ENCODE data around the gene LUC7L2.

DNA sequence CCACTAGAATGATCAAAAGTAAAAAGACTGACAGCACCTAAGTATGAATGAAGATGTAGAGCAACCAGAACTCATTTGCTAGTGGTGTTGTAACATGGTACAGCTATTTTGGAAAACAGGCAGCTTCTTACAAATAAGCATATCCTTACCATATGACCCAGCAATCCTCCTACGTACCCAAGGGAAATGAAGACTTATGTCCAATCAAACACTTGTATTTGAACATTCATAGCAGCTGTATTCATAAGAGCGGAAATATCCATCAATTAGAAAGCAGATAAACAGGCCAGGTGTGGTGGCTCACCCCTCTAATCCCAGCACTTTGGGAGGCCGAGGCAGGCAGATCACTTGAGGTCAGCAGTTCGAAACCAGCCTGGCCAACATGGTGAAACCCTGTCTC lies 70.7 kb downstream of the LUC7L2 start:
- TF ChIP-seq, protein P1, sequence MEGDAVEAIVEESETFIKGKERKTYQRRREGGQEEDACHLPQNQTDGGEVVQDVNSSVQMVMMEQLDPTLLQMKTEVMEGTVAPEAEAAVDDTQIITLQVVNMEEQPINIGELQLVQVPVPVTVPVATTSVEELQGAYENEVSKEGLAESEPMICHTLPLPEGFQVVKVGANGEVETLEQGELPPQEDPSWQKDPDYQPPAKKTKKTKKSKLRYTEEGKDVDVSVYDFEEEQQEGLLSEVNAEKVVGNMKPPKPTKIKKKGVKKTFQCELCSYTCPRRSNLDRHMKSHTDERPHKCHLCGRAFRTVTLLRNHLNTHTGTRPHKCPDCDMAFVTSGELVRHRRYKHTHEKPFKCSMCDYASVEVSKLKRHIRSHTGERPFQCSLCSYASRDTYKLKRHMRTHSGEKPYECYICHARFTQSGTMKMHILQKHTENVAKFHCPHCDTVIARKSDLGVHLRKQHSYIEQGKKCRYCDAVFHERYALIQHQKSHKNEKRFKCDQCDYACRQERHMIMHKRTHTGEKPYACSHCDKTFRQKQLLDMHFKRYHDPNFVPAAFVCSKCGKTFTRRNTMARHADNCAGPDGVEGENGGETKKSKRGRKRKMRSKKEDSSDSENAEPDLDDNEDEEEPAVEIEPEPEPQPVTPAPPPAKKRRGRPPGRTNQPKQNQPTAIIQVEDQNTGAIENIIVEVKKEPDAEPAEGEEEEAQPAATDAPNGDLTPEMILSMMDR (IDR thresholded peaks at IDR 0.05): no peak
- TF ChIP-seq EZH2 (IDR thresholded peaks at IDR 0.05; ENCODE audit: borderline replicate concordance, insufficient read depth, low read depth, low read length, poor library complexity, severe bottlenecking): no peak

Measured in B cell (primary cell).